Activated B cell treated with CpG ODN at 0.5 μM for 24 hours (primary cell): ENCODE results near the gene TMEM119. TPM values are rescaled to one million over a fixed set of nuclear protein-coding genes. Genes with fewer than 3 reads are reported as not detected.

ENCODE experiments used
- ATAC-seq: fragments of 200-7000 bp; cut with Tn5 transposase; one replicate; pipeline ENCODE4 v1.10.0; 2021; ENCODE audit warnings: low read depth, mild to moderate bottlenecking, moderate library complexity
- CTCF ChIA-PET: fragments of 350-600 bp; sonication (Branson Sonifier 250); formaldehyde crosslinking; loops from one replicate; lab custom pipeline; 2021; ENCODE audit warnings: antibody characterized with exemption; lab: Charles Lee
- POLR2A ChIA-PET: fragments of 350-600 bp; sonication (Branson Sonifier 250); formaldehyde crosslinking; loops from one replicate; lab custom pipeline; 2021; ENCODE audit warnings: antibody characterized with exemption; lab: Charles Lee
- DNase-seq: peaks from one replicate; pipeline ENCODE4 v3.0.0; 2022
- H3K27ac Mint-ChIP-seq: one replicate; pipeline ENCODE4 v1.8.0; 2020; ENCODE audit warnings: mixed read lengths
- H3K27me3 Mint-ChIP-seq: one replicate; pipeline ENCODE4 v1.8.0; 2021; ENCODE audit warnings: mixed read lengths
- H3K36me3 Mint-ChIP-seq: one replicate; pipeline ENCODE4 v1.8.0; 2021; ENCODE audit warnings: low read depth, mixed read lengths
- H3K4me1 Mint-ChIP-seq: one replicate; pipeline ENCODE4 v1.8.0; 2021; ENCODE audit warnings: mixed read lengths
- H3K4me3 Mint-ChIP-seq: one replicate; pipeline ENCODE4 v1.8.0; 2020; ENCODE audit warnings: mild to moderate bottlenecking, mixed read lengths
- H3K9me3 Mint-ChIP-seq: one replicate; pipeline ENCODE4 v1.8.0; 2020; ENCODE audit warnings: mixed read lengths
- intact Hi-C: fragments of 100-400 bp; cut with micrococcal nuclease; formaldehyde crosslinking; loops from one replicate; pipeline ENCODE4 v1.15.1; 2024
- total RNA-seq: library from RNA; stranded (reverse); gene quantifications from 2 replicates; pipeline ENCODE4 v1.2.3, GENCODE V29; 2022
- TF ChIP-seq, protein P1 (sequence below): fragments of 200-600 bp; IDR thresholded peaks from one replicate; pipeline ENCODE4 v1.8.0; 2022; ENCODE audit warnings: antibody characterized with exemption, mild to moderate bottlenecking

TMEM119 gene
- total RNA-seq, 1 donor from 2014 or later: not detected

DNA sequence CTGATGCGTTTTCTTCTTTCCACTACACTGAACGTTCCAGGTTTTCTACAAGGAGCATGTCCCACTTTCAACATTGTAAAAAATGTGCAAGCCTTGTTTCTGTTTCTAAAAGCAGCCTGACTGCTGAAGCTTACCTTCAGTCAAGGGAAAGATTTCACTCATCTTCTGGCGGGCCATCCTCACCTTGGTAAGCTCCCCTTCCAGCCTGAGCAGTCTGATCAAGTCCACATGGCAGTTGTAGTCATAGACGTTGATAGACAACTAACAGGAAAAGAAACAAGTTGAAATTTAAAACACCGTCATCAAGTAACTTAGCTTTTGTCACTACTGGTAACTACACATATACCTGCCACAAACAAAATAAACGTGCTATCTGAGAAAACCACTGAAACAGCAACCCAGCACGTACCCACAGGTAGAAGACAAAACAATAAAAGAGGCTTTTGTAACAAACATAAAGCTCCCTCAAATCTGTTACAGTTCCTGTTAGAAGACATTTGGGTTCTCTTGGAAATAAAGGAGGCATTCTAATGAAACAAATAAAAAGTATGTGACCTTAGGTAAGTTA, 48.8 kb downstream of the TMEM119 start:
- DNase-seq (no peak), ATAC-seq (no peak)
- TF ChIP-seq, protein P1, sequence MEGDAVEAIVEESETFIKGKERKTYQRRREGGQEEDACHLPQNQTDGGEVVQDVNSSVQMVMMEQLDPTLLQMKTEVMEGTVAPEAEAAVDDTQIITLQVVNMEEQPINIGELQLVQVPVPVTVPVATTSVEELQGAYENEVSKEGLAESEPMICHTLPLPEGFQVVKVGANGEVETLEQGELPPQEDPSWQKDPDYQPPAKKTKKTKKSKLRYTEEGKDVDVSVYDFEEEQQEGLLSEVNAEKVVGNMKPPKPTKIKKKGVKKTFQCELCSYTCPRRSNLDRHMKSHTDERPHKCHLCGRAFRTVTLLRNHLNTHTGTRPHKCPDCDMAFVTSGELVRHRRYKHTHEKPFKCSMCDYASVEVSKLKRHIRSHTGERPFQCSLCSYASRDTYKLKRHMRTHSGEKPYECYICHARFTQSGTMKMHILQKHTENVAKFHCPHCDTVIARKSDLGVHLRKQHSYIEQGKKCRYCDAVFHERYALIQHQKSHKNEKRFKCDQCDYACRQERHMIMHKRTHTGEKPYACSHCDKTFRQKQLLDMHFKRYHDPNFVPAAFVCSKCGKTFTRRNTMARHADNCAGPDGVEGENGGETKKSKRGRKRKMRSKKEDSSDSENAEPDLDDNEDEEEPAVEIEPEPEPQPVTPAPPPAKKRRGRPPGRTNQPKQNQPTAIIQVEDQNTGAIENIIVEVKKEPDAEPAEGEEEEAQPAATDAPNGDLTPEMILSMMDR: no peak
- Mint-ChIP-seq H3K27ac (no peak overlapping the region), H3K4me3 (no peak overlapping the region), H3K36me3 (peaks cover 51% of the 10 kb centered on the region), H3K27me3 (no peaks in the 10 kb centered on the region), H3K4me1 (peaks cover 44% of the 10 kb centered on the region), H3K9me3 (no peaks in the 10 kb centered on the region)
- CTCF ChIA-PET: interaction anchor here (1.1 kb wide), 1 partner anchor 402 kb away, joined by 3 read pairs; no protein-coding TSS in a partner anchor
- POLR2A ChIA-PET: interaction anchor here (2.6 kb wide), 1 partner anchor 12 kb away, joined by 17 read pairs; the partner anchor contains the start of genes ISCU and SART3
- intact Hi-C loops: no loop called here

DNA sequence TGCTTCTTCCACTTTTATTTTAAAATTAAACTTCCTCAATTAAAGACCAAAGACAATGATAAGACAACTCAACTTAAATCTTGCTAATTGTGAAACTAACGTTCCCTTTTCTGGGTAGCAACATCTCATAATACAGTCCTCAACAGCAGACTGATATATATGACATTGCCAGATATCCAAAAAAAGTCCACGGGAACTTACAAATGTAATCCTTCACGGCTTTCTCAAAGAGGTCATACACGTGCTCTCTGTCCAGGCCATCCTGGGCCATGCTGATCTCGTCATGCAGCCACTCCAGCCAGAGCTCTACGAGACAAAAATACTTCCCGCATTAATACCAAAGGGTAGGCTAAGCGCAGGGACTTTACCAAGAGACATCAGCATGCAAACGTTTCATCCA, 50.2 kb downstream of the TMEM119 start:
- TF ChIP-seq, protein P1: no peak
- peaks cover 63% of the 10 kb centered on the region for H3K36me3 Mint-ChIP-seq
- H3K4me3 Mint-ChIP-seq: no peak overlapping the region
- H3K27me3 Mint-ChIP-seq: no peaks in the 10 kb centered on the region
- peak overlapping the region; percentile 12 for H3K27ac Mint-ChIP-seq
- peaks cover 31% of the 10 kb centered on the region for H3K4me1 Mint-ChIP-seq
- DNase-seq: no peak
- no peak for ATAC-seq
- ChIA-PET POLR2A (interaction anchor here (2.6 kb wide), 1 partner anchor 14 kb away, joined by 17 read pairs; the partner anchor contains the start of genes ISCU and SART3), CTCF (interaction anchor here (1.1 kb wide), 1 partner anchor 403 kb away, joined by 3 read pairs; no protein-coding TSS in a partner anchor)
- H3K9me3 Mint-ChIP-seq: no peaks in the 10 kb centered on the region
- intact Hi-C loops: no loop called here

DNA sequence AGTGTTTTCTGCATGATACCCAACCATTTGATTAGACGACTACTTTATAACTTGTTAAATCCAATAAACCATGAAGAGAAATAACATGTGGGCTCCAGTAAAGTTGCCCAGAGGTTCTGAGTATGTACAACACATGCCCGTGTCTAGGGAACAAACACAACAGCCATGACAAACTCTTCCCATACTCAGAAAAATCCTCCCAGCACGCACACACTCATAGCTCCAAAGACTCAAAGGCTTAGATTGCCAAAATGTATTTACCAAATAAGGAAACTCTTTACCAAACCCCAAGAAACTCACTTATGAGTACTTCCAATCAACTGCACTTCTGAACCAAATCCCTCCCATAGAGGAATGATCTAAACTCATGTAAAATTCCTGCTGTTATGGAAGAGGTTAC, 54.2 kb downstream of the TMEM119 start:
- POLR2A ChIA-PET: no interaction called here
- H3K27ac Mint-ChIP-seq: peak overlapping the region; percentile 68
- H3K4me1 Mint-ChIP-seq: peaks cover 27% of the 10 kb centered on the region
- H3K36me3 Mint-ChIP-seq: peaks cover 74% of the 10 kb centered on the region
- no peak for DNase-seq
- no peak overlapping the region for H3K4me3 Mint-ChIP-seq
- H3K9me3 Mint-ChIP-seq: no peaks in the 10 kb centered on the region
- no peaks in the 10 kb centered on the region for H3K27me3 Mint-ChIP-seq
- ATAC-seq: no peak
- TF ChIP-seq, protein P1: no peak
- CTCF ChIA-PET: no interaction called here
- intact Hi-C loops: no loop called here

DNA sequence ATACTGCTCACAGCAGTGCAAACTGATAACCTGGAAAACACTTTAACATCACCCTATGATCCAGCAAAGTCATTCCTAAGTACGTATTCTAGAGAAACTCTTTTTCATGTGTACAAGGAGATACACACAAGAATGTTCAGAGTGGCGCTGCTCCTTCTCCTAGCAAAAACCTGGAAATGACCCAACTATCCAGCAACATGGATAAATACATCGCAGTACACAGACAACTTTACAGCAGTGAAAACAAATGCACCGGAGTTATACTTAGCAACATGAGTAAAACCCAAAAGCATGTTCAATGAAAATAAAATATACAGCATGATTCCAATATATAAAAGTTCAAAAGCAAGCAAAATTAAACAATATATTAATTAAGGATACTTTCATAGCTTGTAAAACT, 55.6 kb downstream of the TMEM119 start:
- no peak for DNase-seq
- H3K9me3 Mint-ChIP-seq: no peaks in the 10 kb centered on the region
- POLR2A ChIA-PET: interaction anchor here (2.1 kb wide), 1 partner anchor 19 kb away, joined by 12 read pairs; the partner anchor contains the start of genes ISCU and SART3
- no peaks in the 10 kb centered on the region for H3K27me3 Mint-ChIP-seq
- H3K4me3 Mint-ChIP-seq: no peak overlapping the region
- intact Hi-C loops: no loop called here
- CTCF ChIA-PET: no interaction called here
- peaks cover 20% of the 10 kb centered on the region for H3K4me1 Mint-ChIP-seq
- TF ChIP-seq, protein P1: no peak
- no peak for ATAC-seq
- H3K27ac Mint-ChIP-seq: peak overlapping the region; percentile 81
- H3K36me3 Mint-ChIP-seq: peaks cover 76% of the 10 kb centered on the region

Other genes starting within 250 kb of the TMEM119 start
- 7.7 and 11.2 TPM in 2 replicates for gene FICD, start 82.8 kb downstream of the TMEM119 start, total RNA-seq
- gene SART3, start 36.9 kb downstream of the TMEM119 start, total RNA-seq: 88.4 and 107 TPM in 2 replicates
- gene ISCU, start 35.5 kb downstream of the TMEM119 start, total RNA-seq: 114 and 117 TPM in 2 replicates
- gene SELPLG, start 35.8 kb upstream of the TMEM119 start, total RNA-seq: 1.8 and 2.0 TPM in 2 replicates
- 68.3 and 69.4 TPM in 2 replicates for gene CORO1C, start 133.4 kb upstream of the TMEM119 start, total RNA-seq